Measurements from ENCODE around the gene CDYL.

Gene CDYL, protein sequence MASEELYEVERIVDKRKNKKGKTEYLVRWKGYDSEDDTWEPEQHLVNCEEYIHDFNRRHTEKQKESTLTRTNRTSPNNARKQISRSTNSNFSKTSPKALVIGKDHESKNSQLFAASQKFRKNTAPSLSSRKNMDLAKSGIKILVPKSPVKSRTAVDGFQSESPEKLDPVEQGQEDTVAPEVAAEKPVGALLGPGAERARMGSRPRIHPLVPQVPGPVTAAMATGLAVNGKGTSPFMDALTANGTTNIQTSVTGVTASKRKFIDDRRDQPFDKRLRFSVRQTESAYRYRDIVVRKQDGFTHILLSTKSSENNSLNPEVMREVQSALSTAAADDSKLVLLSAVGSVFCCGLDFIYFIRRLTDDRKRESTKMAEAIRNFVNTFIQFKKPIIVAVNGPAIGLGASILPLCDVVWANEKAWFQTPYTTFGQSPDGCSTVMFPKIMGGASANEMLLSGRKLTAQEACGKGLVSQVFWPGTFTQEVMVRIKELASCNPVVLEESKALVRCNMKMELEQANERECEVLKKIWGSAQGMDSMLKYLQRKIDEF

DNA sequence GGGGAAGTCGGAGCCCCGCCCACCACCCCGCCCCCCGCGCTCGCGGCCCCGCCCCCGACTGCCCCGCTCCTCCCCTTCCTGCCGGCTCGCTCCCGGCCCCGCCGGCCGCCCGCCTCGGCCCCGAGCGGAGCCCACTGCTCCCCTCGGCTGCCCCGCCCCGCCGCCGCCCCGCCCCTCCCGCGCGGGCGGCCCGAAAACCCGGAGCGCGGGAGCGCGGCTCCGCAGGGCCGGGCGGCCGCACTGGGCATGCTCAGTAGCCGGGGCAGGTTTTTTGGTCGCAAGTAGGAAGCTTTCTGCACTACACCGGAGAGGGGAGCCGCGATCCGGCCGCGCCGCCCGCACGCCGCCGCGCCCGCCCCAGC is at the start of gene CDYL:
CDYL (plus strand) TSS at position 274 of the 362 bp plus-strand sequence. CDS start 380 bp downstream, outside the sequence.
- peak; percentile 81 for DNase-seq

DNA sequence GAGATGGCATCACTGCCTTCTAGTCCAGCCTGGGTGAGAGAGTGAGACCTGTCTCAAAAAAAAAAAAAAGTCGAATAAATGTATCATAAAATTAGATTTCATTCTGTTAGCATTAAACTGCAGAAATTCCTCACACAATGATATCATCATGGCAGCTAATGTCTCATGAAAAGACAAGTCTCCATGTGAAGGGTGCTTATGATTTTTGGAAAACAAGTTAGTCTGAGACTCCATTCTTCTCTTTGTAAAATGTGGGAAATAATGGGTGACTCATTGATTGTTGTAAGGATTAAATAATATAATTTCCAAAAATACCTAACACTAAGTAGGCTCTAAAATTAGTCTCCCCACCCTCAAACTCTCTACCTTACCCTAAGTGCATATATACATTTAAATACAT is 49.6 kb upstream of the CDYL start:
- no peak for DNase-seq

DNA sequence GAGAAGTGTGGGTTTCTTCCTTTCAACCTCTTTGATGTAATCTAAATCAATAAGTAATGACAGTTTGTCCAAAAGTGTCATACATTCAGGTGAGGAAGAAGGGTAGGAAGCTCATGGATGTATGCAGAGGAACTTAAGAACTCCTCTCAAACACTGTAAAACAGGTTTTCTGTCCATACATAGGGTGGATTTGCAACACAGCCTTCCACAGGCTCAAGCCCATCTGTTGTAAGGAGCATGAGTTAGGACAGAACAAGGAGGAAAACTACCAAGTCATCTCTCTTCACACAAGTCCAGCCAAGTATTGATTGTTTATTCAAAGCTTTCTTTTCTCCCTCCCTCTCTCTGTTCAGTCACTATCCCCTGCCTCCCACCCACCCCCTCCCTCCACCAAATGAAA is 49.0 kb upstream of the CDYL start:
- DNase-seq = no peak

DNA sequence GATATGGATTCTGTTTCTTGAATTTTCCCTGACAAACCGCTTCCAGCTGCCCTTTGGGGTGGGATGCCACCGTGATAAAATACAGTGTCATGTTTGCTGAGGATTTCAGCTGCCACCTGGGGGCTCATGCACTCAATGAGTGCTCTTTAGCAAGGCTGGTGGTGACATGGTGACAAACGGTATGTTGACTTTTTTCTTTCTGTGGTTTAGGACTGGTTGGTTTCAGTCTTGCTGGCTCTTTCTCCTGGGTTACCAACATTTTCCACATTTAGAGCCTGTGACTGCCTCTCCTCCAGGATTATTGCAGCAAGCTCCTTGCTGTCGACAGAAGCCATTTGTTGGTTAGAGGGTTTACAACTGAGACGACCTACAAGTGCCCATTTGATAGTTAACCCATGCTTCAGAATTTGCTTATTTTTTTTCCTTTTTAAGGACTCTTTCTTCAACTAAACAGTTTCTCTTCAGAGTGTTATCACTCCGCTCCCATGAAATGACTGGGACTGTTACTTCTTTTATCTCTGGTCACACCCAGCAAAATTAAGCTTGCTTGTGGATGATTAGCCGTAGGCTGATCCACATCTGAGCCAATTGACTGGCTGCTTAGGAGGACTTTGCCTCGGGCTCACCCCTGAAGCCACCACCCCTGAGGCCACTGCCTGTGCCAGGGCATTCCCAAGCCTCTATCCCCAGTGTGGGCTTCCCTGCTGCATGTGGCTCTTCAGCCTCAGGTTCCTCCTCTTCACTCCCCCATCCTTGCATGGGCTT is 48.4 kb upstream of the CDYL start:
- DNase-seq = no peak

DNA sequence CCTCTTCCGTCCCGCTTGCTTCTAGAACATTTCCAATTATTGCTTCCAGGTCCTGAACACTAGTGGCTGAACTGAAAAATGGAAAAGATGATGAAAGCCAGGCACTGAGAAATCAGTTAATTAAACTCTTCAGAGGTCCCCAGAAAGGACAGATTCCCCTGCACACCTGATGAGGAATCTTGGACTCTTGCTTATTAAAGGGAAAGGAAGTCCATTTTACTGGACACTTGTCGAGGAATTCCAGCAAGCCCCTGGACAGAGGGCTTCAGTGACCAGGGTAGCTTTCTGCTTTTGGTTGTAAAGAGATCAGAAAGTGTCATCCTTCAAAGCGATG is 47.8 kb upstream of the CDYL start:
- DNase-seq = no peak

DNA sequence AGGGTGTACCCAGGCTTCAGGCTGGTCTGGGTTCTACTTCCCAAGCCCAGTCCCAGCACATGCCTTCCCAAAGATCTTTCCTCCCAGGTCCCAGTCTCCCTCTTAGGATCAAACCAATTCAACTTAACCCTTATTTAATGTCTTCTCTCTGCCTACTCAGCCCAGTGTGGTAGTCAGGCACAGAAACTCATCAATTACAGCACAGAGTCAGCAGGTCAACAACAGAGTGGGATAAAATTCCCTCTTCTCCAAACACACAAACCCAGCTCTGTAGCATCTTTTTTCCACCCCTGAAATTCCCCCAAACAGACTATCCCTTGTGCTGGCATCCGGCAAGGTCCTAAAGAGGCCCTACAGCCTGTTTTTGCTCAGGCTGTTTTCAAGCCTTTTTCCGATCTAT is 47.3 kb upstream of the CDYL start:
- DNase-seq = no peak

DNA sequence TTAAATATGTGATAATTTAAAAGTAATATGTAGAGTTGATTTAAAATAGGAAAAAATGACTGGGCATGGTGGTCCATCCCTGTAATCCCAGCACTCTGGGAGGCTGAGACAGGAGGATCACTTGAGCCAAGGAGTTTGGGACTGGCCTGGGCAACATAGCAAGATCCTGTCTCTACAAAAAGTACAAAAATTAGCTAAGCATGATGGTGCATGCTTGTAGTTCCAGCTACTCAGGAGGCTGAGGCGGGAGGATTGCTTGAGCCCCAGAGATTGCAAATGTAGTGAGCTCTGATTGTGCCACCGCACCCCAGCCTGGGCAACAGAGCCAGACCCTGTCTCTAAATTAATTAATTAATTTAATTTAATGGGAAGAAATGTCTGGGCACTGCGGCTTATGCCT is 44.2 kb upstream of the CDYL start:
- DNase-seq = no peak

DNA sequence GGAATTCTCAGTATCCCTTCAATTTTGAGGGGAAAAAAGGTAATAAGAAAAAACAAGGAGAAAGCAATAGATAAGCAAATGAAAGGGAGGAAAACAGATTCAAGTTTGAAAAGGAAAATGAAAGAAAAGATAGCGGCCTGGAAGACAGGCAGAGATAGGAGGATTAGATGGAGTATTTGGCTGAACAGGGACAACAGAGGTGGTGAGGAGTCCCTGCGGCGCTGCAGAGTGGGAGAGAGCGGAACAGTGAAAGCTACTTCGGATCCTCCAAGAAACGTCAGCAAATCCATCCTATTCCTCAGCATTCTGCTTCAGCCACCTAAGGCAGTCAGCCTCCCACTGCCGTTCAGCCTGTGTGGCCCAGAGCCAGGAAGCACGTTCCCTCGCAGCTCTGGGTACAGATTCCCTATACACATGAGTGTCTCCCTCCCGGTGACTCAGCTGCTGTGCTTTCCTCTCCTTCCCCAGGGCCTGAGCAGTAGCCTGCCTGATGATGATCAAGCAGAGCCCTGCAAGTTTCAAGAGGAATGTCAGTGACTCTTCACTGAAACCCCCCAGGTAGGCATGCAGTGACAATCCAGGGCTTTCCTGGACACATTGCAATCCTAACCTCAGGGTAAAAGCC is 43.4 kb upstream of the CDYL start:
- peak; percentile 19 for DNase-seq

DNA sequence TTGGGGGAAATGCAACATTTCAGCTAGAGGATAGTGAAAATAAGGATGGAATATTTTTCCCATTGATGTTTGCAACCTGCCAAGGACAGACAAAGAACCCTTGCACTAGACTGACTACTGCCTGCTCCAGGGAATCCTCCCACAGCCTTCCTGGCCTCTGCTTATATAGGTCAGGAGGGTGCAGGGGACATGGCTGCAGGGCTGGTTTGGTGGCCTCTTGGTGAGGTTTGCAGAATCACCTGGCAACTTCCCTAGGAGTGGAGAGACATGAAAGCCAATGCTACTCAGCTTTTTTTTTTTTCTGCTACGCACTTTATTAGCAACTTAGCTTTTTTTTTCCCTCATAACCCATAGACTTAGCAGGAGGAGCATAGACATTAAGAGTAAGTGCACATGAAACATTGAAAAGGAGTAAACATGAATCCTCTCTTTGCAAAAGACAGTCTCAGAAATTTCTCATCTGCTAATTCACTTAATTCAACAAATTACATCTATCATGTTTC is 39.8 kb upstream of the CDYL start:
- no peak for DNase-seq

DNA sequence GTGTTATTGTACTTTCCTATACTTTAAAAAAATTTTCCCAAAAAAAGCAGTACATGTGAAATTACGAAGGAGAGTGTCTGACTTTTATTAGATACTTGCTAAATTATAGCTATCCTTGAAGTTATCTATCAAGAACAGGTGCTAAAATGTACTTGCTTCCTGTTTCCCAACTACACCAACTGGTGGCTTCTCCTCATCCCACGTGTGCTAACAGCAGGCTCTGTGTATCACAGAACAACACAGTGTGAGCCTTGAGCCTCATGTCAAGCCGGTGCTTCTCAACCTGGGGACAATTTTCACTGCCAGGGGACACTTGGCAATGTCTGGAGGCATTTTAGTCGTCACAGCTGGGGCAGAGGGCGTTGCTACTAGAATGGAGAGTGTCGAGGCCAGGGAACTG is 36.2 kb upstream of the CDYL start:
- no peak for DNase-seq

DNA sequence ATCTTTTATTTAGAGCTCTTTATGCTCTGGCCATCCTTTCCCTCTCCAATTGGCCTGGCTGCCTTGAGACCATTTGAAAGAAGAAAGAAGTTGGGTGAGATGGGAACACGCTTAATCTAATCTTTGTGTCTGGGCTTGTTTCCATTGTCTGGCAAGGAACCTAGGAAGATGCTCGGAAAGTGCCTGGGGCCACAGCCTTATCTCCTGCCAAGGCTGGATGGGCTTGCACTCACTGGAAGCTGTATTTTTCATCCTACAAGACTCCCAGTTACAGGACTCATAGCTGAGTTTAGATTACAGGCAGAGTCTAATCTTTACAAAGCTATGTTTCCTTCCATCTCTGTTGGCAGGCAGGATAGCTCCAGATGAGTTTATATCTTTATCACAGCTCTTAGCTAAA is 33.1 kb upstream of the CDYL start:
- no peak for DNase-seq

DNA sequence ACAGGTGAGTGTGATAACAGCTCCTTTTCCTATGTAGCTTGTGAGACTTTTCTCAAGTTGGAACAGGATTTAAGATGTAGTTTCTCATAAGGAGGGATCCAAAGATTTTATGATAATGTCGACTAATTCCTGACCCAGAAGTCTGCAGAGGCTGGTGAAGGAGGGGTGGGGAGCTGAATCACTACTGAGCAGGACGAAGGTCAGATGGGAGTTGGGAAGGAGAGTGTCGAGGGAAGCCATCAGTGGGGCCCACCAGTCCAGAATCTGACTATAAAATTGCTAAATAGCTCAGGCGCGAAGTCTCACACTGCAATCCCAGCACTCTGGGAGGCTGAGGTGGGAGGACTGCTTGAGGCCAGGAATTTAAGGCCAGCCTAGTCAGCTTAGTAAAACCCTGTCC is 32.3 kb upstream of the CDYL start:
- no peak for DNase-seq

DNA sequence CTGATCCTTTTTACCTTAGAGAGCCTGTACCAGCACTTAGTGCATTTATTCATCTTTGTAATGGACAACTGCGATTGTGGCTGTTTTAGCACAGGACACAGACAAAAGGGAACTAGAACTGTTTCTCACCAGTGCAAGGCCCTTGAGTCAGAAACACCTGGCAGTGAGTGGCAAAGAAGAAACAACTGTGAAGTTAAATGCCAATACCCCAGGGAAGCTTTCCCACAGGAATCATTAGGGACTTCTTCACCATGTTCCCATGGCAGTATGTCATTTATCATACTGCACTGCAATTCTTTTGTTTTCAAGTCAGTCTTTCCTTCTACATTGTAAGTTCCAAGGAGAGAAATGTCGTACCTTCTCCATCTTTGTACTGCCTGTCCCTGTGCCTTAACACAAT is 28.6 kb upstream of the CDYL start:
- no peak for DNase-seq

DNA sequence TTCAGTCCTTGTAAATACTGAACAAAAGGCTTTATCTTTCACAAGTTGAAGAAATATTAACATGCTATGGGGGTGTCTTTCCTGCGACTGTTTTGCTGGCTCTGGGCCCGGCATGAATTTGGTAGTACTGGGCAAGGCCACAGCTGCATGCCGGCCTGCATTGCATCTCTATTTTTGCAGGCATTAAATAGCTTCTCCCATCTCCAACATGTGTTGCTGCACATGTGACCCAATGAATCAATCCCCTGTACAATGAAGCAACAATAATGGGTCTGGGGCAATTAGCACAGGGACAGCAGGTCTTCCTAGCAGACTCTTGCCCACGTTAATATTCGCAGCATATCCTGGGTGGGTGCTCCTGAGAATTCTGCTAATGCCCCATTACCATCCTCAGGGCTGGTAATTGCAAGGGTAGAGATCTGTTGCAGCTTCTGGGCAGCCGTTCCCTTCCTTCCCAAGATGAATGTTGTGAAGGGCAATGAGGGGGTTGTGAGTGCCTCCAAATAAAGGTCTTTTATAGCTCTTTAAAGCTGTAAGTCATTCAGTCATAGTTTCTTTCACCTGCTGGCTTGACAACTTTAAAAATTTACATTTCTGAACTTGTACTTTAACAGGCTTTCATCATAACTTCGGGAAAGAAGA is 24.3 kb upstream of the CDYL start:
- DNase-seq = no peak

DNA sequence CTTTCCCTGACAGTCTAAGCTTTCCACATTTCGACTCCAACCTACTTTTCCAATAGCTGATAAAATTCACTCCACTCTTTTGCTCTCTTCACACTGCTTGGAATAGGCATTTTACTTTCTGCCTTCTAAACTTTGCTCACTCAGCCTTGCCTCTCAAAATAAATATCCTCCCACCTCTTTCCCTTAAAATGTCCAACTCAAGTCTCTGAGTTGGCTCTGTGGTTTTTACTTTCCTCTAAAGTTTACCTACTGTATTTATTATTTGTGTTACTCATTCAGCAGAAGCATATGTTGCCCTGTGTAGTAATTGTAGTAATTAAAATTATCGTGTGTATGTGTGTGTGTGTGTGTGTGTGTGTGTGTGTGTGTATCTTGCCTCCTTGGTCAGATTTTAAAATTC is 20.0 kb upstream of the CDYL start:
- no peak for DNase-seq

DNA sequence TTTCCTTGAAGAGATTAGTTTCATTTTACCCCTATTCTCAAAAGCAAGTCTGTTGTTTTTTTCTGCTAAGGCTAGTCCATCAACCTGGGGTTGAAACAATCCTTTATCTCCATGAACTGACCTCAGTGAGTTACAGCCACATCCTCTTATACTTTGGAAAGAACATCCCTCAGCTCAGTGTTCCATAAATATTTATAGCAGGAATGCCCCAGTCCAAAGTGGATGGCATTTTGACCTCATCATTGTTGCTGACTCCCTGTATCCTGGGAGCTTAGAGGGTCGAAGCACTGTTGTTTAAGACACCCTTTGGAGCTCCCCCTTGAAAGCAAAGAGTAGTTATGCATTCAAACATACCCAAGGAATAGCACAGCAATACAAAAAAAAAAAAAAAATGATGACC is 16.2 kb upstream of the CDYL start:
- DNase-seq = no peak

DNA sequence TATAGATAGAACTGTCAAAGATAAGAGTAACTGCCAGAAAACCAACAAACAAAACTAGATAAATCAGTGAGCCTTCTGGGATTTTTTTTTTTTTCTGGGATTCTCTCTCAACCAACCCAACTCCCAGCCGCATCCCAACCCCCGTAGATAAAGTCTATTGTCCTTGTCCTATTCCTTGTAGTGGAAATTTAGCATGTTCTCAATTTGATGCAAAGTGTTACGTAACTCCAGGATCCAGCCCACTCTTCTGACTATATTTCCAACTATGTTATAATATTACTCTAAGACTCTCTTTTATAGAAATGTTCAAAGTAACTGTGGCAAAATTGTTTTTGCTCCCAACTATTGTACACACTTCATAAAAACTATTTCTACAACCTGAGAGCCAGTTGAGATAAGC is 15.4 kb upstream of the CDYL start:
- DNase-seq = no peak

DNA sequence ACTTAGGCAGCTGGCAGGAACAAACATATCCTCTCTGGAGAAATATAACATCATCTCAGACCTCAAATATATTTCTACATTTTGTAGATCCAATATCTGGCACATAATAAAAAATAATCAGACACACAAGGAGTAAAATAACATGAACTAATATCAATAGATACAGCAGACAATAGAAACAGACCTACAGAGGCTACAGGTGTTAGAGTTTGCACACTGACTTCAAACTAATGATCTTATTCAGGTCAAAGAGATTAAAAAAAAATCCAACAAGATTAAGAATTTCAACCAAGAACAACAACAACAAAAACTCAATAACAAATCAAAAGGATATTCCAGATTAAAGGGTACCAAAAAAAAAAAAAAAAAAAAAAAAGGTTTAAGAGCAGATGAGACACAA is 13.9 kb upstream of the CDYL start:
- no peak for DNase-seq

DNA sequence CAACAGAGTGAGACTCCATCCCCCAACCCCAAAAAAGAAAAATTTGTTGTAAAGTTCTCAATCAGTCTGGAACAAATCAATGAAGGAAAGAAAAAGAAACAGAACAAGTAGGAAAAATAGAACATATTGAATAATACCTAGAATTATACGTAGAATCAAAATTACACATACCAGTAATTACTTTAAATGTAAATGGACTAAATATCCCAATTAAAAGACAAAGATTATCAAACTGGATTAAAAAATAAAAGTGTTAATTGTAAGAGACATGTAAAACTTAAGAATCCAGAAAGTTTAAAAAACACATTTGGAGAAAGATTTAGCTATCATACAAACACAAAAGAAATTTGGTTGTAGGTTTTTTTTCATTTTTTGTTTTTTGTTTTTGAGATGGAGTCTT is 12.3 kb upstream of the CDYL start:
- DNase-seq = no peak

DNA sequence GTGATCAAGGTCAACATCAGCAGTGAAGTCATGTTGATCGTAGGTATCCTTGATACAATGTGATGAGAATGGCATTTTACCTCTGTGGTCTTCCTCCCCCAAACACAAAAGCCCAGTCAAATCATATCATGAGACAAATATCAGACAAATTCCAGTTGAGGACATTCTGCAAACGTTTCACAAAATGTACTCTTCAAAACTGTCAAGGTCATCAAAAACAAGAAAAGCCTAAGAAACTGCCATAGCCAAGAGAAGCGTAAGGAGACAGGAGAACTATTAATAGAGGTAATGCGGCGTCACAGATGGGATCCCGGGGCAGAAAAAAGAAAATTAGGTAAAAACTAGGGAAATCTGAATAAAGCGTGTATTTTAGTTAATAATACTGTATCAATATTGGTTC is 7.4 kb upstream of the CDYL start:
- DNase-seq = no peak

DNA sequence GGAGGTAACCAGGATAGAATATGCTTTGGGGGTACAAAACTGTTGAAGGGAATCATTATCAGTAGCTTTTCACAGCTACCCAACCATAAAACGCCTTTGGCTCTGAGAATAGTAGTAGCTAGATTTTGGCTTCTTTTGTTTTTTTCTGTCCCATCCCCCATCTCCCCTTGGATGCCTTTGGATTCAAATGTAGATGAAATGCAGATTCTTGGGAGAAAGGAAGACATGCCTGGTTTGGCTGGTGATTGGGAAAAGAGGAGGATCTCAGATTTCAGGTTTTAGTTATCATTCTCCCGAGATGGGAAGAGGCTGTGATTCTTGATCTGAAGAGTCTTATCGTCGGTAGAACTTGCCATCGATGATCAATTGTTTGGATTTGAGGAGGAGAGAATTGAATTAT is 3.5 kb upstream of the CDYL start:
- no peak for DNase-seq

DNA sequence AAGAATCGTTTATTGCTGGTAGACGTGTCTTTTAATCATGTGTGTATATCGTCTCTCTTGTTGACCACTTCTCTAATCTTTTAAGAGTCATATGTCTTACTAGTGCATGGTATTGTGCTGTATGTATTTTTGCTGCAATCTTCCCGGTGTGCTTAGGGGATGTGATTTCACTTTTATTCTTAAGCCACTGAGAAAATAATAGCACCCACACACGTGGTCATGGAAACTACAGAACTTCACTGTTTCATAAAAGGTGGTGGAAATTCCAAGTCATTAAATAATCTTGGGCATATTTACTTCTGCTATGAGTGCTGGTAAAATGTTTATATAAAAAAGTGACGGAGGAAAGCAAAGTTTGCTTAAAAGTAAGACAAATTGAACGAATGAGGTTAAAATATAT is 3.0 kb upstream of the CDYL start:
- DNase-seq = no peak

DNA sequence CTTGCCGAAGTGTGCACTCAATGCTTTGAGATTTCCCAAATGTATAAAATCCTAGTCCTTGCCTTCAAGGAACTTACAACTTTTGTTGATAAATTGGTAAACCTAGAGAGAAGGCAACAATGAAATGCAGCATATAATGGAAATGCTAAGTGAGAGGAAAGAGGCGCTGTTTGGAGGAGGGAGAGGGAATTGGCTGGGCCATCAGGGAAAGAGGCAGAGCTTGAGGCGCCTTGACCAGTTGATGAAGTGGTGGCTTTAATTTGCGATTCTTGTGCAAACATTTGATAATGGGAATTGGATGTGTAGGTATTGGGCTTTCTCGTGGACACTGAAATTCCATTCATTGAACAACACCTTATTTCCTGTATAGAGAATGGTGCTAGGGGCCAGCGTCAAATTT is 1.9 kb upstream of the CDYL start:
- DNase-seq = no peak

Measured in NCI-H1105 treated with DMSO at 0.1 percent for 48 hours (cell line).